ENCODE data around the gene MYB.

GRCh38 chr6:135251498-135252441 is 70.7 kb downstream of the MYB start:
- TF ChIP-seq CTCF (IDR thresholded peaks at IDR 0.05 in 2 of 3, conservative IDR thresholded peaks at IDR 0.05 in 1 of 3; ENCODE audit: borderline replicate concordance in 1 of 3, insufficient read depth in 1 of 3, low read depth in 2 of 3, low read length in 2 of 3) (no peak), EZH2 (IDR thresholded peaks at IDR 0.05) (no peak), SRF (IDR thresholded peaks at IDR 0.05; ENCODE audit: low read depth) (no peak), ELF1 (IDR thresholded peaks at IDR 0.05; ENCODE audit: borderline replicate concordance, low read depth) (no peak)
